Measurements from ENCODE around the gene LSM14B. TPM values are rescaled to one million over a fixed set of nuclear protein-coding genes. Genes with fewer than 3 reads are reported as not detected.
"Not testable (repeated sequence)": the region's sequence is repeated elsewhere in the genome, so short reads cannot be mapped to it uniquely, and the experiment has no call there.

LSM14B gene
- total RNA-seq, 1 donor from 2014 or later = 25.0 TPM

- DNase-seq (ENCODE audit: extremely low read depth, low read depth, low spot score) = no peak
These were observed 21.9 kb downstream of the LSM14B start for GRCh38 chr20:62143957-62144825.

- DNase-seq (ENCODE audit: extremely low read depth, low read depth, low spot score) = no peak
These were observed 23.4 kb downstream of the LSM14B start for GRCh38 chr20:62145688-62146018.

- no peak for DNase-seq (ENCODE audit: extremely low read depth, low read depth, low spot score)
These were observed 23.9 kb downstream of the LSM14B start for GRCh38 chr20:62146019-62146755.

- DNase-seq (ENCODE audit: extremely low read depth, low read depth, low spot score) = no peak
These were observed 24.9 kb downstream of the LSM14B start for GRCh38 chr20:62147125-62147524.

GRCh38 chr20:62147528-62147927 is 25.3 kb downstream of the LSM14B start:
- DNase-seq (ENCODE audit: extremely low read depth, low read depth, low spot score) = no peak

GRCh38 chr20:62148383-62148782 is 26.1 kb downstream of the LSM14B start:
- DNase-seq (ENCODE audit: extremely low read depth, low read depth, low spot score) = not testable (repeated sequence)

- DNase-seq (ENCODE audit: extremely low read depth, low read depth, low spot score) = no peak
These were observed 26.6 kb downstream of the LSM14B start for GRCh38 chr20:62148908-62149314.

- no peak for DNase-seq (ENCODE audit: extremely low read depth, low read depth, low spot score)
These were observed 27.4 kb downstream of the LSM14B start for GRCh38 chr20:62149532-62150309.

- DNase-seq (ENCODE audit: extremely low read depth, low read depth, low spot score) = no peak
These were observed 28.0 kb downstream of the LSM14B start for GRCh38 chr20:62150310-62150575.

- no peak for DNase-seq (ENCODE audit: extremely low read depth, low read depth, low spot score)
These were observed 28.9 kb downstream of the LSM14B start for GRCh38 chr20:62151225-62151624.

GRCh38 chr20:62151835-62152364 is 29.6 kb downstream of the LSM14B start:
- no peak for DNase-seq (ENCODE audit: extremely low read depth, low read depth, low spot score)

- DNase-seq (ENCODE audit: extremely low read depth, low read depth, low spot score) = no peak
These were observed 33.4 kb downstream of the LSM14B start for GRCh38 chr20:62155428-62156253.

GRCh38 chr20:62156254-62156556 is 33.9 kb downstream of the LSM14B start:
- DNase-seq (ENCODE audit: extremely low read depth, low read depth, low spot score) = no peak

GRCh38 chr20:62156592-62157386 is 34.5 kb downstream of the LSM14B start:
- no peak for DNase-seq (ENCODE audit: extremely low read depth, low read depth, low spot score)

- DNase-seq (ENCODE audit: extremely low read depth, low read depth, low spot score) = no peak
These were observed 35.3 kb downstream of the LSM14B start for GRCh38 chr20:62157387-62158087.

GRCh38 chr20:62158088-62158400 is 35.8 kb downstream of the LSM14B start:
- no peak for DNase-seq (ENCODE audit: extremely low read depth, low read depth, low spot score)

GRCh38 chr20:62158541-62158940 is 36.3 kb downstream of the LSM14B start:
- DNase-seq (ENCODE audit: extremely low read depth, low read depth, low spot score) = no peak

- no peak for DNase-seq (ENCODE audit: extremely low read depth, low read depth, low spot score)
These were observed 36.8 kb downstream of the LSM14B start for GRCh38 chr20:62159052-62159451.

- no peak for DNase-seq (ENCODE audit: extremely low read depth, low read depth, low spot score)
These were observed 37.6 kb downstream of the LSM14B start for GRCh38 chr20:62159839-62160238.

Measured in glomerular endothelial cell (primary cell).